IMR-90 (cell line): ENCODE data around the gene PTPRN2. TPM values are rescaled to one million over a fixed set of nuclear protein-coding genes. Genes with fewer than 3 reads are reported as not detected.

Experiments used
- ATAC-seq: fragments of 200-7000 bp; cut with Tn5 transposase; 2 replicates; pipeline ENCODE4 v1.9.1; 2020; ENCODE audit warnings: low read depth, mild to moderate bottlenecking, moderate library complexity
- BruUV-seq: library from RNA; stranded (reverse); fragments of 400-500 nt; replicated peaks from 2 replicates; lab custom pipeline; 2021; lab: Mats Ljungman, UMichigan
- CTCF ChIA-PET: fragments of 300-600 bp; formaldehyde crosslinking; extraction: SDS; loops from one replicate; lab custom pipeline; 2021; ENCODE audit warnings: antibody characterized with exemption; lab: Yijun Ruan, JAX
- POLR2A ChIA-PET: fragments of 300-600 bp; sonication (Branson Sonifier 250); formaldehyde crosslinking; loops from one replicate; lab custom pipeline; 2022; ENCODE audit warnings: antibody characterized with exemption; ENCODE audit not compliant: unreplicated experiment; lab: Charles Lee
- DNase-seq: peaks from one replicate; pipeline ENCODE4 v3.0.0; 2013
- H2AFZ ChIP-seq: replicated peaks from 2 replicates; pipeline ENCODE3; 2013; ENCODE audit warnings: low read length, mild to moderate bottlenecking; ENCODE audit not compliant: poor library complexity
- H2AK5ac ChIP-seq: 2 replicates; pipeline ENCODE4 v1.6.1; 2013; ENCODE audit warnings: low read depth, low read length, inconsistent platforms
- H2AK9ac ChIP-seq: replicated peaks from 2 replicates; pipeline ENCODE3; 2013; ENCODE audit warnings: mild to moderate bottlenecking, low read depth, low read length, moderate library complexity; ENCODE audit not compliant: poor library complexity
- H2BK120ac ChIP-seq: 2 replicates; pipeline ENCODE4 v1.6.1; 2013; ENCODE audit warnings: low read depth, low read length, inconsistent platforms
- H2BK15ac ChIP-seq: 3 replicates; pipeline ENCODE4 v1.6.1; 2013; ENCODE audit warnings: low read depth, low read length, inconsistent platforms
- H2BK20ac ChIP-seq: 2 replicates; pipeline ENCODE4 v1.6.1; 2013; ENCODE audit warnings: low read depth, mild to moderate bottlenecking, inconsistent platforms, low read length, moderate library complexity
- H2BK5ac ChIP-seq: 2 replicates; pipeline ENCODE4 v1.6.1; 2013; ENCODE audit warnings: mild to moderate bottlenecking, low read depth, low read length, inconsistent platforms; ENCODE audit not compliant: poor library complexity, severe bottlenecking
- H3K14ac ChIP-seq: replicated peaks from 2 replicates; pipeline ENCODE4 v1.6.1; 2013; ENCODE audit warnings: low read depth, low read length, inconsistent platforms
- H3K18ac ChIP-seq: 2 replicates; pipeline ENCODE4 v1.6.1; 2013; ENCODE audit warnings: low read depth, low read length, control low read depth
- H3K23ac ChIP-seq: 2 replicates; pipeline ENCODE4 v1.6.1; 2013; ENCODE audit warnings: low read depth, low read length, inconsistent platforms
- H3K27ac ChIP-seq: 2 replicates; pipeline ENCODE4 v1.5.1; 2013; ENCODE audit warnings: mild to moderate bottlenecking, control low read depth, low read length; ENCODE audit not compliant: insufficient read depth
- H3K27me3 ChIP-seq: 2 replicates; pipeline ENCODE4 v1.6.1; 2013; ENCODE audit warnings: low read length; ENCODE audit not compliant: control insufficient read depth, insufficient read depth
- H3K36me3 ChIP-seq: 2 replicates; pipeline ENCODE4 v1.6.1; 2013; ENCODE audit warnings: low read length, mixed read lengths; ENCODE audit not compliant: control insufficient read depth, insufficient read depth
- H3K4ac ChIP-seq: 2 replicates; pipeline ENCODE4 v1.6.1; 2013; ENCODE audit warnings: low read depth, low read length, inconsistent platforms
- H3K4me1 ChIP-seq: 2 replicates; pipeline ENCODE4 v1.6.1; 2013; ENCODE audit warnings: low read length, mixed read lengths; ENCODE audit not compliant: control insufficient read depth, insufficient read depth
- H3K4me2 ChIP-seq: 2 replicates; pipeline ENCODE4 v1.6.1; 2013; ENCODE audit warnings: low read depth, mild to moderate bottlenecking, control low read depth, low read length, moderate library complexity
- H3K4me3 ChIP-seq: 2 replicates; pipeline ENCODE4 v1.5.1; 2013; ENCODE audit warnings: low read depth, mild to moderate bottlenecking, control low read depth, low read length, moderate library complexity; ENCODE audit not compliant: insufficient read depth
- H3K56ac ChIP-seq: 2 replicates; pipeline ENCODE4 v1.6.1; 2013; ENCODE audit warnings: low read length, inconsistent platforms; ENCODE audit not compliant: insufficient read depth; ENCODE audit errors: extremely low read depth
- H3K79me1 ChIP-seq, 2 experiments: 2 replicates each; pipeline ENCODE4 v1.6.1; 2013; ENCODE audit warnings: low read length in 2 of 2, inconsistent platforms in 1 of 2, low read depth in 1 of 2
- H3K9ac ChIP-seq: 2 replicates; pipeline ENCODE4 v1.6.1; 2013; ENCODE audit warnings: low read depth, low read length, control low read depth
- H3K9me1 ChIP-seq: 2 replicates; pipeline ENCODE4 v1.6.1; 2013; ENCODE audit warnings: low read length, inconsistent platforms; ENCODE audit not compliant: insufficient read depth
- H3K9me3 ChIP-seq: 2 replicates; pipeline ENCODE4 v1.6.1; 2013; ENCODE audit warnings: low read length; ENCODE audit not compliant: control insufficient read depth, insufficient read depth
- H4K20me1 ChIP-seq: 2 replicates; pipeline ENCODE4 v1.6.1; 2013; ENCODE audit warnings: low read length, inconsistent platforms; ENCODE audit not compliant: insufficient read depth
- H4K5ac ChIP-seq: 2 replicates; pipeline ENCODE4 v1.6.1; 2013; ENCODE audit warnings: mild to moderate bottlenecking, low read depth, low read length, control low read depth
- H4K8ac ChIP-seq, 2 experiments: 2 replicates each; pipeline ENCODE4 v1.6.1; 2013; ENCODE audit warnings: low read depth in 2 of 2, low read length in 2 of 2, control low read depth in 1 of 2, inconsistent platforms in 1 of 2
- H4K91ac ChIP-seq: 2 replicates; pipeline ENCODE4 v1.6.1; 2013; ENCODE audit warnings: low read depth, low read length, inconsistent platforms; ENCODE audit not compliant: insufficient read depth
- BHLHE40 ChIP-seq: fragments of 150-350 bp; IDR thresholded peaks from 2 replicates; pipeline ENCODE4 v1.6.1; 2016; ENCODE audit warnings: mild to moderate bottlenecking, low read depth, low read length
- CTCF ChIP-seq: conservative IDR thresholded peaks from 2 replicates; pipeline ENCODE4 v1.5.1; 2012; ENCODE audit warnings: mild to moderate bottlenecking, low read depth, low read length, improper control_type of control experiment
- FOS ChIP-seq: fragments of 150-350 bp; IDR thresholded peaks from 2 replicates; pipeline ENCODE4 v1.6.1; 2016; ENCODE audit warnings: low read depth, low read length
- MAFK ChIP-seq: IDR thresholded peaks from 2 replicates; pipeline ENCODE4 v1.6.1; 2012; ENCODE audit warnings: low read depth, low read length, improper control_type of control experiment
- RAD21 ChIP-seq: IDR thresholded peaks from 2 replicates; pipeline ENCODE4 v1.6.1; 2012; ENCODE audit warnings: low read length, improper control_type of control experiment
- WGBS, 2 experiments: methylation state at CpG; one replicate each; pipeline versions ENCODE4 v1.1.5 to v1.1.7; 2013; ENCODE audit warnings: missing lambda C conversion rate in 2 of 2; ENCODE audit not compliant: insufficient read length in 1 of 2; ENCODE audit errors: extremely low coverage in 2 of 2; 5-methylcytosine and 5-hydroxymethylcytosine counted together
- dilution Hi-C: fragments of 300-500 bp; cut with HindIII; formaldehyde crosslinking; loops from one replicate; pipeline ENCODE4 v1.14.3; 2018; ENCODE audit warnings: low sequenced_read_pairs; ENCODE audit not compliant: unreplicated experiment
- in situ Hi-C: fragments of 300-500 bp; cut with MboI; formaldehyde crosslinking; loops from 3 replicates; pipeline ENCODE4 v1.14.3; 2019; ENCODE audit warnings: low sequenced_read_pairs, inconsistent platforms, mixed read lengths
- intact Hi-C: fragments of 100-400 bp; cut with micrococcal nuclease; formaldehyde crosslinking; loops from 2 replicates; pipeline ENCODE4 v1.10.0; 2022
- polyA plus RNA-seq, 3 experiments: library from polyadenylated mRNA; depleted of rRNA; stranded (reverse); fragments of >200 nt; gene quantifications; 2 replicates each; pipeline ENCODE4 v1.2.3, GENCODE V29; 2012; ENCODE audit warnings: low replicate concordance in 1 of 3
- total RNA-seq: library from RNA; depleted of rRNA; stranded (reverse); fragments of >200 nt; gene quantifications from 2 replicates; pipeline ENCODE4 v1.2.3, GENCODE V29; 2012

Gene PTPRN2
- total and polyA plus RNA-seq, 2 of the 4 experiments (the other 2 are of a cell fraction) = 0.03 TPM; not detected in 1

GRCh38 chr7:158266817-158267741 lies 320.5 kb downstream of the PTPRN2 start:
- DNase-seq (no peak), ATAC-seq (no peak)
- Histone ChIP-seq H4K20me1 (no peaks in the 10 kb centered on the region), H2BK15ac (no peak overlapping the region), H3K9me3 (peaks cover 70% of the 10 kb centered on the region), H3K4me3 (no peak overlapping the region), H3K9ac (no peak overlapping the region), H3K79me1 (no peaks in the 10 kb centered on the region), H3K56ac (no peak overlapping the region), H3K27ac (no peak overlapping the region), H3K23ac (no peak overlapping the region), H2BK5ac (no peak overlapping the region), H4K8ac (no peak overlapping the region), H3K9me1 (no peaks in the 10 kb centered on the region), H3K14ac (no peak overlapping the region), H2BK120ac (no peak overlapping the region), H3K4me1 (no peaks in the 10 kb centered on the region), H3K27me3 (no peaks in the 10 kb centered on the region), H3K4me2 (no peak overlapping the region), H3K36me3 (no peaks in the 10 kb centered on the region), H4K5ac (no peak overlapping the region), H4K91ac (no peak overlapping the region), H2AK9ac (no peak overlapping the region), H3K4ac (no peak overlapping the region), H2BK20ac (no peak overlapping the region), H2AK5ac (no peak overlapping the region), H2AFZ (no peak overlapping the region), H3K18ac (no peak overlapping the region)
- BruUV-seq = no TSS peak
- 64% methylated on average over 17 of the region's 30 CpGs; no CpG with 5 or more reads in 1 of the 2 experiments for WGBS, 2 experiments
- in situ Hi-C loops (no loop called here), dilution Hi-C loops (no loop called here), intact Hi-C loops (no loop called here)
- ChIA-PET POLR2A (no interaction called here), CTCF (no interaction called here)
- TF ChIP-seq CTCF (no peak), BHLHE40 (no peak), FOS (no peak), MAFK (no peak), RAD21 (no peak)
